Measurements from ENCODE around the gene KIAA0319L.
A peak's percentile ranks its signal among the peaks of the same experiment; 100 is the strongest.

KIAA0319L gene

GRCh38 chr1:35535243-35535642 is 22.0 kb downstream of the KIAA0319L start:
- DNase-seq: no peak

GRCh38 chr1:35533586-35533985 is 23.6 kb downstream of the KIAA0319L start:
- DNase-seq: no peak

GRCh38 chr1:35532497-35533223 is 24.5 kb downstream of the KIAA0319L start:
- no peak for DNase-seq

- no peak for DNase-seq
Measured at GRCh38 chr1:35531368-35531767, 25.8 kb downstream of the KIAA0319L start.

- DNase-seq: no peak
Measured at GRCh38 chr1:35530946-35531345, 26.3 kb downstream of the KIAA0319L start.

- DNase-seq: no peak
Measured at GRCh38 chr1:35530168-35530567, 27.0 kb downstream of the KIAA0319L start.

- no peak for DNase-seq
Measured at GRCh38 chr1:35524106-35524505, 33.1 kb downstream of the KIAA0319L start.

GRCh38 chr1:35519432-35519831 is 37.8 kb downstream of the KIAA0319L start:
- no peak for DNase-seq

- DNase-seq: no peak
Measured at GRCh38 chr1:35518183-35518582, 39.0 kb downstream of the KIAA0319L start.

GRCh38 chr1:35511305-35511704 is 45.9 kb downstream of the KIAA0319L start:
- DNase-seq: no peak

GRCh38 chr1:35509558-35509957 is 47.6 kb downstream of the KIAA0319L start:
- DNase-seq: no peak

- DNase-seq: no peak
Measured at GRCh38 chr1:35507947-35508346, 49.3 kb downstream of the KIAA0319L start.

- DNase-seq: no peak
Measured at GRCh38 chr1:35506960-35507912, 50.0 kb downstream of the KIAA0319L start.

GRCh38 chr1:35505911-35506798 is 51.0 kb downstream of the KIAA0319L start:
- DNase-seq: no peak

GRCh38 chr1:35502242-35502641 is 55.0 kb downstream of the KIAA0319L start:
- DNase-seq: no peak

GRCh38 chr1:35500439-35500838 is 56.8 kb downstream of the KIAA0319L start:
- DNase-seq: peak; percentile 5

GRCh38 chr1:35499652-35500176 is 57.5 kb downstream of the KIAA0319L start:
- DNase-seq: peak; percentile 27

GRCh38 chr1:35499231-35499630 is 58.0 kb downstream of the KIAA0319L start:
- DNase-seq: no peak

GRCh38 chr1:35497571-35497970 is 59.6 kb downstream of the KIAA0319L start:
- DNase-seq: no peak

GRCh38 chr1:35490250-35490649 is 67.0 kb downstream of the KIAA0319L start:
- no peak for DNase-seq

- no peak for DNase-seq
Measured at GRCh38 chr1:35488336-35488735, 68.9 kb downstream of the KIAA0319L start.

- DNase-seq: no peak
Measured at GRCh38 chr1:35486858-35487408, 70.3 kb downstream of the KIAA0319L start.
